GM19239 (cell line): ENCODE data around the gene OOEP.
"Not testable (repeated sequence)": the region's sequence is repeated elsewhere in the genome, so short reads cannot be mapped to it uniquely, and the experiment has no call there.

ENCODE experiments used
- DNase-seq: peaks from one replicate; pipeline ENCODE4 v3.0.0; 2011; ENCODE audit warnings: low spot score; ENCODE audit not compliant: insufficient read length
- FAIRE-seq: peaks from 2 replicates; lab custom pipeline; 2011; peaks lifted over from hg19 to GRCh38; lab: Jason Lieb, UNC

The OOEP gene

GRCh38 chr6:73369563-73369962, at the start of gene OOEP:
Gene OOEP (minus strand): TSS chr6:73369897. CDS start chr6:73369792, 105 bp downstream.
- FAIRE-seq (no peak), DNase-seq (no peak)

- no peak for FAIRE-seq
These were observed 48.5 kb upstream of the OOEP start for GRCh38 chr6:73418081-73418741.

GRCh38 chr6:73413102-73413501, 43.4 kb upstream of the OOEP start:
- FAIRE-seq (no peak), DNase-seq (no peak)

More at GRCh38 chr6:73418081-73418741, 48.5 kb upstream of the OOEP start:
- no peak for DNase-seq

- no peak for FAIRE-seq
- no peak for DNase-seq
These were observed 39.7 kb upstream of the OOEP start for GRCh38 chr6:73409395-73409794.

GRCh38 chr6:73400656-73401055, 31.0 kb upstream of the OOEP start:
- no peak for FAIRE-seq

GRCh38 chr6:73395875-73396274, 26.2 kb upstream of the OOEP start:
- no peak for FAIRE-seq
- DNase-seq, result no peak

More at GRCh38 chr6:73400656-73401055, 31.0 kb upstream of the OOEP start:
- DNase-seq, result no peak

- FAIRE-seq, result no peak
- no peak for DNase-seq
These were observed 25.1 kb upstream of the OOEP start, which contains the start of gene DDX43 for GRCh38 chr6:73394577-73395354. Gene DDX43 (plus strand): TSS chr6:73394828. CDS start chr6:73394906, 78 bp downstream.

- no peak for DNase-seq
- FAIRE-seq, result no peak
These were observed 23.6 kb upstream of the OOEP start for GRCh38 chr6:73393278-73393677.

GRCh38 chr6:73392188-73392587, 22.5 kb upstream of the OOEP start:
- FAIRE-seq, DNase-seq: not testable (repeated sequence)

- no peak for FAIRE-seq
- no peak for DNase-seq
These were observed 22.0 kb upstream of the OOEP start for GRCh38 chr6:73391675-73392074.

- DNase-seq (no peak), FAIRE-seq (no peak)
These were observed 20.2 kb upstream of the OOEP start for GRCh38 chr6:73389854-73390253.

- DNase-seq (peak; percentile 64), FAIRE-seq (peak; percentile 83)
These were observed 19.3 kb upstream of the OOEP start for GRCh38 chr6:73388800-73389512.

GRCh38 chr6:73388433-73388799, 18.7 kb upstream of the OOEP start:
- DNase-seq (no peak), FAIRE-seq (no peak)

- DNase-seq (no peak), FAIRE-seq (no peak)
These were observed 12.9 kb upstream of the OOEP start for GRCh38 chr6:73382462-73383113.

GRCh38 chr6:73381531-73381930, 11.8 kb upstream of the OOEP start:
- not testable (repeated sequence) for FAIRE-seq

GRCh38 chr6:73377225-73377624, 7.5 kb upstream of the OOEP start:
- FAIRE-seq (no peak), DNase-seq (no peak)

More at GRCh38 chr6:73381531-73381930, 11.8 kb upstream of the OOEP start:
- not testable (repeated sequence) for DNase-seq

- DNase-seq (no peak), FAIRE-seq (no peak)
These were observed 5.5 kb upstream of the OOEP start for GRCh38 chr6:73375216-73375615.

GRCh38 chr6:73372516-73372915, 2.8 kb upstream of the OOEP start:
- FAIRE-seq, result no peak
- DNase-seq, result no peak

GRCh38 chr6:73371984-73372383, 2.3 kb upstream of the OOEP start:
- FAIRE-seq, result no peak

GRCh38 chr6:73369157-73369556, 540 bp downstream of the OOEP start:
- FAIRE-seq (no peak), DNase-seq (no peak)

More at GRCh38 chr6:73371984-73372383, 2.3 kb upstream of the OOEP start:
- DNase-seq, result no peak
